Fibroblast of lung (primary cell): Measurements from ENCODE around the gene PXDN. TPM values are rescaled to one million over a fixed set of nuclear protein-coding genes. Genes with fewer than 3 reads are reported as not detected.

Experiments used
- DNase-seq, 2 donors: peaks; one replicate each; pipeline versions ENCODE4 v3.0.0 to v3.0.0-alpha.2; 2010; ENCODE audit warnings: low read depth in 2 of 2
- H2AFZ ChIP-seq: 2 replicates; pipeline ENCODE4 v1.5.1; 2012; ENCODE audit warnings: low read length, control low read depth, inconsistent platforms
- H3K27ac ChIP-seq: 2 replicates; pipeline ENCODE4 v1.5.1; 2011; ENCODE audit warnings: low read length, control low read depth; ENCODE audit not compliant: insufficient read depth
- H3K27me3 ChIP-seq: 2 replicates; pipeline ENCODE4 v1.5.1; 2011; ENCODE audit warnings: mild to moderate bottlenecking, low read length; ENCODE audit not compliant: control insufficient read depth, insufficient read depth
- H3K36me3 ChIP-seq: 2 replicates; pipeline ENCODE4 v1.5.1; 2011; ENCODE audit warnings: low read length; ENCODE audit not compliant: control insufficient read depth, insufficient read depth
- H3K4me1 ChIP-seq: 2 replicates; pipeline ENCODE4 v1.5.1; 2011; ENCODE audit warnings: low read length; ENCODE audit not compliant: control insufficient read depth, insufficient read depth; ENCODE audit errors: extremely low read depth
- H3K4me2 ChIP-seq: 2 replicates; pipeline ENCODE4 v1.5.1; 2011; ENCODE audit warnings: low read length, control low read depth; ENCODE audit not compliant: insufficient read depth; ENCODE audit errors: extremely low read depth
- H3K4me3 ChIP-seq, 4 experiments: fragments of 200-600 bp in 1 of 4; sonication (generic) in 1 of 4; replicated peaks in 1 of 4; 2 replicates each; pipeline ENCODE4 v1.5.1; 2011 to 2016; ENCODE audit warnings: low read length in 4 of 4, low read depth in 3 of 4, mild to moderate bottlenecking in 3 of 4, control low read depth in 2 of 4, inconsistent platforms in 1 of 4, mixed read lengths in 1 of 4; ENCODE audit not compliant: insufficient read depth in 1 of 4; ENCODE audit errors: control extremely low read depth in 1 of 4
- H3K79me2 ChIP-seq: 2 replicates; pipeline ENCODE4 v1.5.1; 2012; ENCODE audit warnings: mild to moderate bottlenecking, low read length, inconsistent platforms; ENCODE audit not compliant: control insufficient read depth, insufficient read depth
- H3K9ac ChIP-seq: 2 replicates; pipeline ENCODE4 v1.5.1; 2011; ENCODE audit warnings: mild to moderate bottlenecking, low read length, control low read depth; ENCODE audit not compliant: insufficient read depth
- H3K9me3 ChIP-seq: 2 replicates; pipeline ENCODE4 v1.5.1; 2012; ENCODE audit warnings: low read depth, low read length; ENCODE audit not compliant: control insufficient read depth, insufficient read depth
- H4K20me1 ChIP-seq: 2 replicates; pipeline ENCODE4 v1.5.1; 2011; ENCODE audit warnings: low read length; ENCODE audit not compliant: control insufficient read depth, insufficient read depth; ENCODE audit errors: extremely low read depth
- EZH2 ChIP-seq: IDR thresholded peaks from 2 replicates; pipeline ENCODE4 v1.5.1; 2012; ENCODE audit warnings: low read length, control low read depth, mild to moderate bottlenecking; ENCODE audit errors: missing control alignments
- polyA plus RNA-seq, 2 donors: library from polyadenylated mRNA; depleted of rRNA in 1 of 2; stranded (reverse) in 1 of 2; unstranded in 1 of 2; fragments of >200 nt; gene quantifications; 2 replicates each; pipeline ENCODE4 v1.2.1, GENCODE V29; 2011 to 2012; ENCODE audit warnings: missing spikeins in 1 of 2
- total RNA-seq: library from RNA; depleted of rRNA; stranded (reverse); fragments of >200 nt; gene quantifications from 2 replicates; pipeline ENCODE4 v1.2.1, GENCODE V29; 2014
- TF ChIP-seq, protein P1 (sequence below), 2 donors: IDR thresholded peaks in 1 of 2; conservative IDR thresholded peaks in 1 of 2; 1 replicate in 1 of 2; 2 replicates in 1 of 2; pipeline ENCODE4 v1.5.1; 2011 to 2012; ENCODE audit warnings: low read length in 2 of 2, control low read depth in 1 of 2, inconsistent platforms in 1 of 2, low read depth in 1 of 2, mild to moderate bottlenecking in 1 of 2

The PXDN gene
- total and polyA plus RNA-seq, 2 donors (not counting 1 experiment from before 2014, with no cell fraction given), result 153 to 298 TPM

DNA sequence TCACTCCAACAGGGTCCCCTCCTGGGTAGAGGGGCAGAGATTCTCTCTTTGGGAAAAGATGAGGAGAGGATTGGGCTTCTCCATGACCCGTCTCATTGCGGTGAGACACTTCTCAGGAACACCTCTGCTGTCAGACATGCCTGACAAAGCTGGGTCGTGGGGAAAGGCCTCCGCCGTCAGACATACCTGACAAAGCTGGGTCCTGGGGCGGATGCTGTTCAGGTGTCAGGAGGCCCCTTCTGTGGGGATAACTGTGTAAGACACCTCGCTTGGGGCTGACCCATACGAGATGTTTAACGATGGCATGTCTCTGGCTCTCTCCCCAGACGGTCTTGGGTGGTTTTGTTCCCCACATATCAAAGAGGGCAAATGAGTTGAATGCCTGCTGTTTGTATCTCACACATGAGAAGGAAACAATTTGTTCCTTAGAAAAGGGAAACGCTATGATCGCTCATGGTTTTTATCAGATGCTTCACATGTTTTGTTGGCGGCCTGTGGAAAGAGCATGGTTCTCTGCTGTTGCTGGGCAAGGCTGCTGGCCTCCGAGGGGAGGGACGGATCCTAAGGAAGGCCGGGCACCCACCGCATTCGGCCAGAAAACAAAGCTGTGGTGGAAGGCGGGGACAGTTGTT lies 40.8 kb upstream of the PXDN start:
- Histone ChIP-seq H3K79me2 (no peaks in the 10 kb centered on the region), H3K9me3 (no peaks in the 10 kb centered on the region), H3K4me3 (no peak overlapping the region), H4K20me1 (no peaks in the 10 kb centered on the region), H3K36me3 (no peaks in the 10 kb centered on the region), H3K27me3 (peaks cover 4% of the 10 kb centered on the region), H2AFZ (no peak overlapping the region), H3K4me2 (no peak overlapping the region), H3K4me1 (no peaks in the 10 kb centered on the region), H3K27ac (no peak overlapping the region), H3K9ac (no peak overlapping the region)
- TF ChIP-seq EZH2, result no peak
- TF ChIP-seq, protein P1, sequence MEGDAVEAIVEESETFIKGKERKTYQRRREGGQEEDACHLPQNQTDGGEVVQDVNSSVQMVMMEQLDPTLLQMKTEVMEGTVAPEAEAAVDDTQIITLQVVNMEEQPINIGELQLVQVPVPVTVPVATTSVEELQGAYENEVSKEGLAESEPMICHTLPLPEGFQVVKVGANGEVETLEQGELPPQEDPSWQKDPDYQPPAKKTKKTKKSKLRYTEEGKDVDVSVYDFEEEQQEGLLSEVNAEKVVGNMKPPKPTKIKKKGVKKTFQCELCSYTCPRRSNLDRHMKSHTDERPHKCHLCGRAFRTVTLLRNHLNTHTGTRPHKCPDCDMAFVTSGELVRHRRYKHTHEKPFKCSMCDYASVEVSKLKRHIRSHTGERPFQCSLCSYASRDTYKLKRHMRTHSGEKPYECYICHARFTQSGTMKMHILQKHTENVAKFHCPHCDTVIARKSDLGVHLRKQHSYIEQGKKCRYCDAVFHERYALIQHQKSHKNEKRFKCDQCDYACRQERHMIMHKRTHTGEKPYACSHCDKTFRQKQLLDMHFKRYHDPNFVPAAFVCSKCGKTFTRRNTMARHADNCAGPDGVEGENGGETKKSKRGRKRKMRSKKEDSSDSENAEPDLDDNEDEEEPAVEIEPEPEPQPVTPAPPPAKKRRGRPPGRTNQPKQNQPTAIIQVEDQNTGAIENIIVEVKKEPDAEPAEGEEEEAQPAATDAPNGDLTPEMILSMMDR (conservative IDR thresholded peaks at IDR 0.05 in 1 of 2, IDR thresholded peaks at IDR 0.05 in 1 of 2; ENCODE audit: low read depth in 1 of 2, low read length in 2 of 2), result no peak
- DNase-seq, result no peak

DNA sequence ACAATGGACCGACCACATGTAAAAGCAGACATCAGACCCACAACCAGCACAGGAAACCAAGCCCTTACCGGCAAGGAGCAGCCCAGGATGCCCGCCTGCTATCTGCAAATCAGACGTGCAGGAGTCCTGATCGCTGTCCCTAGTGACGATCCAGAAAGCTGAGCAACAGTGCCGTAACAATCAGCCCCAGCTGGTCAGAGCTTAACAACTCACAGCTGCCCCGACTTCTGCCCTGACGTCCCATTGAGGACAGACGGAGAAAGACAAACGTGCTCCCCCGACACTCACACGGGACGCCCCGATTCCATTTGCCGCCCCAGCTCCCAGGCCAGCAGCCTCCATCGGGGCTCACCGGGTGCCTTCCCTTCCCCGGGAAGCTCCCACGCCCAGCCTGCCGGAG lies 39.8 kb upstream of the PXDN start:
- Histone ChIP-seq H4K20me1 (no peaks in the 10 kb centered on the region), H3K4me1 (no peaks in the 10 kb centered on the region), H3K9ac (no peak overlapping the region), H2AFZ (no peak overlapping the region), H3K27ac (no peak overlapping the region), H3K36me3 (no peaks in the 10 kb centered on the region), H3K79me2 (no peaks in the 10 kb centered on the region), H3K9me3 (no peaks in the 10 kb centered on the region), H3K4me3 (no peak overlapping the region), H3K4me2 (no peak overlapping the region), H3K27me3 (peaks cover 5% of the 10 kb centered on the region)
- DNase-seq, result peak in 1 of 2 donors; percentile 29
- no peak for TF ChIP-seq EZH2
- TF ChIP-seq, protein P1 (conservative IDR thresholded peaks at IDR 0.05 in 1 of 2, IDR thresholded peaks at IDR 0.05 in 1 of 2; ENCODE audit: low read depth in 1 of 2, low read length in 2 of 2), result no peak

DNA sequence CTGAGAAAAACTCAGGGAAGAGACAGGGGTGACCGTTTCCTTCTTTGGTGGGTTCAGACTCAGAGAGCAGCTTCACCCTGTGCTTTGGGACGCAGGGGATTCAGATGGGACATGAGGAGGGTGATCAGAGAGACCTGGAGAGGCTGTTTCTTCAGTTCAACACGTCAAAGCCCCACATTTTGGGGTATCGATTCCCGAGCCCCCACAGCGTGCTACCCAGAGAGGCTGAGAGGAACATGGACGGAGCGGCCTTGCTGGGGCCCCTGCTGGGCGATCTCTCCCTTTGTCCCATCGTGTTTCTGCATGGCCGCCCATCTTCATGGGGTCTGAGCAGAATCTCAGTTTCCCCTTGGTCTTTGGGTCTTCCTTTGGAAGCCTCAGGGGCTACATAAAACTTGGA lies 38.2 kb upstream of the PXDN start:
- no peaks in the 10 kb centered on the region for H3K79me2 ChIP-seq
- no peak overlapping the region for H3K9ac ChIP-seq
- no peaks in the 10 kb centered on the region for H3K9me3 ChIP-seq
- no peaks in the 10 kb centered on the region for H3K4me1 ChIP-seq
- H2AFZ ChIP-seq, result no peak overlapping the region
- no peak overlapping the region for H3K4me2 ChIP-seq
- H4K20me1 ChIP-seq, result no peaks in the 10 kb centered on the region
- no peak for DNase-seq
- no peak overlapping the region for H3K27ac ChIP-seq
- no peak overlapping the region for H3K4me3 ChIP-seq
- TF ChIP-seq, protein P1 (conservative IDR thresholded peaks at IDR 0.05 in 1 of 2, IDR thresholded peaks at IDR 0.05 in 1 of 2; ENCODE audit: low read depth in 1 of 2, low read length in 2 of 2), result no peak
- TF ChIP-seq EZH2, result no peak
- no peaks in the 10 kb centered on the region for H3K36me3 ChIP-seq
- peaks cover 10% of the 10 kb centered on the region for H3K27me3 ChIP-seq
